ENCODE measurements around the gene CXCL5. TPM values are rescaled to one million over a fixed set of nuclear protein-coding genes. Genes with fewer than 3 reads are reported as not detected.

CXCL5 gene
- total and polyA plus RNA-seq, 2 donors from 2014 or later, result 0.63 TPM; not detected in 1

DNA sequence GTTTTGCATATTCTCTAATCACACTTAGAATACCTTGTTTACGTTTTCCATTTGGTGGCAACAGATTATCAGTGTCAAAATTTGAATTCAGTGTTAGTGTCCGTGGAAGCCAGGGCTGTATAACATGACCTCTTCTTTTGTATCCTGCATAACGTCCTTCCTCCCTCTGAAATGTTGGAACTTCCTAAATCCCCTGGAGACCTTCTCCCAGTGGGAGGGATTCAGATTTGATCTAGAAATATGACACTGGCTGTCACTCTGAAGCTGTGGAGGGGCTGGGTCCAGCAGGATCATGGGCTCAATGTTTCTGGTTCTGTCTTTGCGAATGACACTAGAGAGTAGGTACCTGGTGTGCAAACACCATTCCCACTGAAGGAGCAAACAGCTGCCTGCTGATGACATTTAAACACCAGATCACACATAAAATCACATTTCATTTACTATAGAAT, 40.9 kb upstream of the CXCL5 start:
- Histone ChIP-seq H3K36me3 (ENCODE audit: control insufficient read depth in 2 of 3, insufficient read depth in 3 of 3, low read length in 3 of 3) (no peaks in the 10 kb centered on the region), H3K27ac (ENCODE audit: low read depth in 2 of 2, low read length in 2 of 2) (no peak overlapping the region), H3K9me3 (ENCODE audit: control insufficient read depth in 2 of 3, insufficient read depth in 1 of 3, low read length in 3 of 3) (no peaks in the 10 kb centered on the region), H3K27me3 (ENCODE audit: control insufficient read depth, insufficient read depth, low read length) (no peaks in the 10 kb centered on the region), H3K4me3 (ENCODE audit: low read length in 3 of 3) (peak overlapping the region; percentile 59 to 87 (median 86)), H3K9ac (ENCODE audit: low read length in 3 of 3) (peak overlapping the region; percentile 4 to 77 (median 75)), H3K4me1 (ENCODE audit: control insufficient read depth in 2 of 3, insufficient read depth in 2 of 3, low read depth in 1 of 3, low read length in 3 of 3) (no peaks in the 10 kb centered on the region)
- DNase-seq (peak in 1 of 5 donors; percentile 2), FAIRE-seq (no peak)
- TF ChIP-seq, protein P1, sequence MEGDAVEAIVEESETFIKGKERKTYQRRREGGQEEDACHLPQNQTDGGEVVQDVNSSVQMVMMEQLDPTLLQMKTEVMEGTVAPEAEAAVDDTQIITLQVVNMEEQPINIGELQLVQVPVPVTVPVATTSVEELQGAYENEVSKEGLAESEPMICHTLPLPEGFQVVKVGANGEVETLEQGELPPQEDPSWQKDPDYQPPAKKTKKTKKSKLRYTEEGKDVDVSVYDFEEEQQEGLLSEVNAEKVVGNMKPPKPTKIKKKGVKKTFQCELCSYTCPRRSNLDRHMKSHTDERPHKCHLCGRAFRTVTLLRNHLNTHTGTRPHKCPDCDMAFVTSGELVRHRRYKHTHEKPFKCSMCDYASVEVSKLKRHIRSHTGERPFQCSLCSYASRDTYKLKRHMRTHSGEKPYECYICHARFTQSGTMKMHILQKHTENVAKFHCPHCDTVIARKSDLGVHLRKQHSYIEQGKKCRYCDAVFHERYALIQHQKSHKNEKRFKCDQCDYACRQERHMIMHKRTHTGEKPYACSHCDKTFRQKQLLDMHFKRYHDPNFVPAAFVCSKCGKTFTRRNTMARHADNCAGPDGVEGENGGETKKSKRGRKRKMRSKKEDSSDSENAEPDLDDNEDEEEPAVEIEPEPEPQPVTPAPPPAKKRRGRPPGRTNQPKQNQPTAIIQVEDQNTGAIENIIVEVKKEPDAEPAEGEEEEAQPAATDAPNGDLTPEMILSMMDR (IDR thresholded peaks at IDR 0.05; ENCODE audit: borderline replicate concordance, extremely low read depth, insufficient read depth), result no peak
- intact Hi-C loops (cut with DNase I), result no loop called here

DNA sequence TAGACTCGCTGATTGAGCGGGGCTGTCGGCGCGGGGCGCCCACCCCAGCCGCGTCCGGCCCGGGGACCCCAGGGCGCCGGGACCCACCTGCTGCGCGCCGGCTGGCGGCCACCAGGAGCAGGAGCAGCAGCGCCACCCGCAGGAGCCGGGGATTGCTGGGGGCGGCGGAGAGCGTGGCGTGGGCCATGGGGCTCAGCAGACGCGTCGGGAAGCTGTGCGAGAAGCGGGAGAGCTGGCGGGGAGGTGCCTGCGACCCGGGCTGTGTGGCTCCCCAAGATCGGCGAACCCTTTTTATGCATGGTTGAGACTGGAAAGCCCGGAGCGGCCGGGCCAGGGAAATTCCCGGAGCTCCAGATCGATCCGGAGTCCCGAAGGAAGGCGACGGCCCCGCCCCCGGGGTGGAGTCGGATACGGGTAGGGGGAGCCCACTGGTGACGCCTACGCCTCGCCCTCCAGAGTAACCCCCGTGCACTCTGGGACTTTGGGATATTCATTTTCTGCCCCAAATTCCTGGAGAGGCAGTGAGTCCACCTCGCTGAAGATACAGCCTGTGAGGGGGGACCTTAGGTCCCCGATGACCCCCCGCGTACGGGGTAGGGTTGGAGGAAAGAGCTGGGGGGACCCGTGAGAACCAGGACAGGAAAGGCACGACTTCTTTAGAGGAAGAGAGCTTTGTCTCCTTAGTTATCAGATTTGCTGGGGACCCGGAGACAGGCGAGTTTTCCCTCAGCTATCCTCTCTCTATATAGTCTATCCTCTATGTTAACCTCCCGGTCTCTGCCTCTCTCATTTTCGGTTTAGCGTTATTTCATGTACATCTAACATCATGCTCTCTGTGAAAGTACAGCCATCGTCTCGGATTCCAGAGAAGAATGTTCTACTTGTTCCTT, 40.2 kb upstream of the CXCL5 start, which contains the start of gene CXCL3:
CXCL3 (minus strand) TSS at position 265 of the 890 bp plus-strand sequence; CDS start at position 187, 78 bp downstream.
- peak within 1 kb of the TSS; percentile 59 to 87 (median 86) for H3K4me3 ChIP-seq (ENCODE audit: low read length in 3 of 3)
- no peaks in the 10 kb centered on the region for H3K4me1 ChIP-seq (ENCODE audit: control insufficient read depth in 2 of 3, insufficient read depth in 2 of 3, low read depth in 1 of 3, low read length in 3 of 3)
- H3K36me3 ChIP-seq (ENCODE audit: control insufficient read depth in 2 of 3, insufficient read depth in 3 of 3, low read length in 3 of 3), result no peaks in the 10 kb centered on the region
- no peaks in the 10 kb centered on the region for H3K27me3 ChIP-seq (ENCODE audit: control insufficient read depth, insufficient read depth, low read length)
- intact Hi-C loops (cut with DNase I), result no loop called here
- no peak for FAIRE-seq
- peak within 1 kb of the TSS; percentile 4 to 77 (median 75) for H3K9ac ChIP-seq (ENCODE audit: low read length in 3 of 3)
- H3K27ac ChIP-seq (ENCODE audit: low read depth in 2 of 2, low read length in 2 of 2), result peak within 1 kb of the TSS in 1 of 2 donors; percentile 20
- peak; percentile 55 to 91 (median 65) for DNase-seq
- TF ChIP-seq, protein P1 (IDR thresholded peaks at IDR 0.05; ENCODE audit: borderline replicate concordance, extremely low read depth, insufficient read depth), result peak; percentile 17
- no peaks in the 10 kb centered on the region for H3K9me3 ChIP-seq (ENCODE audit: control insufficient read depth in 2 of 3, insufficient read depth in 1 of 3, low read length in 3 of 3)

DNA sequence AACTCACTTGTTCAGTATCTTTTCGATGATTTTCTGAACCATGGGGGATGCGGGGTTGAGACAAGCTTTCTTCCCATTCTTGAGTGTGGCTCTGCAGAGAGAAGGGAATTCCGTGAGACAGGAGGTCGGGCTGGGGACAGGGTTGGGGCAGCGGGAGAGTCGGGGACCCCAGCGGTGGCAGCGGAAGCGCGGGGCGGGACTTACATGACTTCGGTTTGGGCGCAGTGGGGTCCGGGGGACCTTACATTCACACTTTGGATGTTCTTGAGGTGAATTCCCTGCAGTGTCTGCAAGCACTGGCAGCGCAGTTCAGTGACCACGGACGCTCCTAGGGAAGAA, 39.6 kb upstream of the CXCL5 start:
- Histone ChIP-seq H3K27ac (ENCODE audit: low read depth in 2 of 2, low read length in 2 of 2) (no peak overlapping the region), H3K4me1 (ENCODE audit: control insufficient read depth in 2 of 3, insufficient read depth in 2 of 3, low read depth in 1 of 3, low read length in 3 of 3) (no peaks in the 10 kb centered on the region), H3K27me3 (ENCODE audit: control insufficient read depth, insufficient read depth, low read length) (no peaks in the 10 kb centered on the region), H3K4me3 (ENCODE audit: low read length in 3 of 3) (peak overlapping the region; percentile 46 to 86 (median 61)), H3K9me3 (ENCODE audit: control insufficient read depth in 2 of 3, insufficient read depth in 1 of 3, low read length in 3 of 3) (no peaks in the 10 kb centered on the region), H3K9ac (ENCODE audit: low read length in 3 of 3) (peak overlapping the region in 1 of 3 donors; percentile 64), H3K36me3 (ENCODE audit: control insufficient read depth in 2 of 3, insufficient read depth in 3 of 3, low read length in 3 of 3) (no peaks in the 10 kb centered on the region)
- intact Hi-C loops (cut with DNase I), result no loop called here
- DNase-seq (peak; percentile 7 to 67 (median 36)), FAIRE-seq (no peak)
- TF ChIP-seq, protein P1 (IDR thresholded peaks at IDR 0.05; ENCODE audit: borderline replicate concordance, extremely low read depth, insufficient read depth), result no peak
